GM19455 (cell line): ENCODE data around the gene UBE2E1.
"Not testable (repeated sequence)": the region's sequence is repeated elsewhere in the genome, so short reads cannot be mapped to it uniquely, and the experiment has no call there.

Experiments used
- ATAC-seq: cut with Tn5 transposase; IDR thresholded peaks from one replicate; pipeline ENCODE4 v1.9.1; 2021; ENCODE audit not compliant: unreplicated experiment

Gene UBE2E1

DNA sequence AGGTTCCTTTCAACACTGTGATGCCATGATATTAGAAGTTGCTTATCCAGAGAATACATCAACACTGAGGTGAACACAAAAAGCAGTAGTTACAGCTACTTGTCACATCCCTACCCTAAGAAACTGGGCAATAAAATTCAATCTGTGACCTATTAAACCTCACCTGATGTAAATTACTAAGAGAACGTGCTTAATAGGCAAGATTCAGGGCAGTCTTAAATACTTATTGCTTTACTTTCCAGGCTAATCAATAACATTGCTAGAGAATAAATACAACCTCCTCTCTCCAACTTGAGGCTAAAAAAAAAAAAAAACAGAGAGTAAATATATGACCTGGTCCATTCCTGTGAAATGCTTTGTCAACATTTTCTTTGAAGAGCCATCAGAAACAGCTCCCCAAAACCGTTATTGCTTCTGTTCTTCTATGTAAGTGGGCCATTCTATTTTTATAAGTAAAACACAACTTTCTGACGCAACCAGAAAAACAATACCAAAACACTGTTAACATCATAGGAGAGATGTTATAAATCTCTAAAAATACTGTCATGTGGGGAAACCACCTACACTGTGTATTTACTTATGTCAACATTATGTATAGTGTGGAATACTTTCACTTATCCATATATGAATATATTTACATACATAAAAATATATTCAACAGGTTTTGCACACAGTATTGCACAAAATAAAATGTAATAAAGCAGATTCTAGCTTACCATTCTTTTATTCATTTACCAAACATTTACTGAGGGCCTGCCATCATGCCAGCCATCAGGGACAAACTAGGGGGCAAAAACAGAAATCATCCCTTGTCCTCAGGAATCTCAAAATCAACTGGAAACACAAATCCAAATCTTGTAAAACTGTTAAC lies 108.4 kb downstream of the UBE2E1 start:
- no peak for ATAC-seq

DNA sequence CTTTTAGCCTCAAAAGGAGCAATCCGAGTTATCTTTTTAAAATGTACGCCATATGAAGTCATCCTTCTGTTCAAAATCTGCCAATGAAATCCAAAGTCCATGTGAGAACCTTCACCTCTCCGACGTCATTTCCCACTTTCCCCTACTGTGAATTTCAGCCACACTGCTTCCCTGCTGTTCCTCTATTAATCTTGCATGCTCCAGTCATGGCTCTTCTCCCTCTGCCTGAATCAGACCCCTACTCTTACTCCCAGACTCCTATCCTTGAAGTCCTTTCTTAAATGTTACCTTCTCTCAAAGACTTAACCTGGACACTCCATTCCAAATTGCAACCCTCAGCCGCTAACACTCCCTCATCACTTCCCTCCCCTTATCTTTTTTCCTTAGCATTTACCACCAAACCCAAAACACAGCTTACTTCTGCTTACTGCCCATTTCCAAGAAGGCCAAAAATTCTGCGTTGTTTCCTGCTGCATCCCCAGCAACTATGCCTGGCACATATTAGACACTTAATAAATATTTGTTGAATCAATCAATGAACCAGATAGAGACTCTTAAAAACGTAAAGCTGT lies 109.9 kb downstream of the UBE2E1 start:
- no peak for ATAC-seq

DNA sequence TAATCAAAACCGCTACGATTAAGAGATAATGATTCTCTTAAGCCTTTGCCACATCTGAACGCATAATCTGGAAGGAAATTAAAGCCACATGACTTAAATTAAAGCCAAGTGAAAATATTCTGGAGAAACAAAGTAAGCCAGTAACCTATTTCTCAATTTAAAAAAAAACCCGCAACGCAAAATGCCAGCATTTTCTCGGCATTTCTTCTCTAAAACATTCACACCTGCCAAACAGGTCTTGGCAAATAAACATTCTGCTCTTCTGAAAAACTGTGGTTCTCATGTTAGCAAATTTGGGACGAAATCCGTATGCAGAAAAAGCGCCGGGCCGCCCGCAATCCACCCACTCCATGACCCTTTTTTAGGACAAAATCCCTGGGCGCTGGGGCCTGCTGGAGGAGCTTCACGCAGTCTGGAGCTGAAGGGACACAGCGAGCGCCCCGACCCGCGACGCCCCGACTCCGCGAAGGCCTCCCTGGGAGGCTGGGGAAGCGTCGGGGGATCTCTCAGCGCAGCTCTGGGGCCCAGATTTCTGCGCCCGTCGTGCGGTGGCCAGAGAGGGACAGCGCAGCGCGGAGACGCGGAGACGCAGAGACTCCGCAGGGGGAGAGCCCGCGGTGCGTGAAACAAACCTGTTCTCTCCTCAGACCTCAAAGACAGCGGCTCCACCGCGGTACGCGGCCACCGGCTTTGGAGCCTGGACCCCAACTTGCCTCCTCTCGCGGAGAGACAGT lies 110.6 kb downstream of the UBE2E1 start:
- ATAC-seq, result peak; percentile 54

DNA sequence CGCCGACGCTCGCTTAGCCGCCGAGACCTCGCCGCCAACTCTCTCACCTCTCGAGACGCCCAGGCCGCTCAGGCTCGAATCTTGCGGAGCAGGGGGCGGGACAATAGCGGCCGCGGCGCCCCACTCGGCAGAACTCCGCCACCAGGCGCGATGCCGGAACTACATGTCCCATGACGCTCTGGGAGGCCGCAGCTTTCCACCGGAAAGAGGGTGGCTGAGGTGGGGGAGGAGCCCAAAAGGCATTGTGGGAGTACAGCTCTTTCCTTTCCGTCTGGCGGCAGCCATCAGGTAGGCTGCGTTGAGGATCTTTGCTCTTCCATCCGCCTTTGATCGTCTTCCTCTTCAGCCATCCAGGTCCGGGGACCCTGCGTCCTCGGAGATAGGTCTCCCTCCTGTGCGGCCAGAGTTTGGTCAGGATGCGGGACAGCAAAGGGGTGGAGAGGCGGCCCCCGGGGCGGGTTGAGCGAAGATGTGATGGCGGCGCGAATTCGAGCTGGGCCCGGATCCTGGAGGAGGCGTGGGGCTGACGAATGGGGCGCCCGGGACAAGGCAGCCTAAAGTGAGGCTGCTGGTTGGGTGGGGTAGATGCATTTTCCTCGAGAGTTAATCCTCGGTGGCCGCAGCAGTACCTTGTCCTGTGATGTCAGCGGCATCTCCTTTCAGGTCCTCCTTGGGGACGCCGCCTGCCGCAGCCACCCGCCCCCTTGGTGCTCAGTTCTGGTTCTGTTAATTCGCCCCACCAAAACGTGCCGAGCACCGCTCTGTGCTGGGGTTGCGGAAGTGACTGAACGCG lies 111.3 kb downstream of the UBE2E1 start, which contains the start of the genes NKIRAS1 and RPL15:
Gene NKIRAS1 (minus strand): TSS at position 105 of the 793 bp plus-strand sequence. CDS start 6,086 bp downstream, outside the sequence.
Gene RPL15 (plus strand): TSS at position 247 of the 793 bp plus-strand sequence. CDS start 728 bp downstream, outside the sequence.
- peak; percentile 94 for ATAC-seq

DNA sequence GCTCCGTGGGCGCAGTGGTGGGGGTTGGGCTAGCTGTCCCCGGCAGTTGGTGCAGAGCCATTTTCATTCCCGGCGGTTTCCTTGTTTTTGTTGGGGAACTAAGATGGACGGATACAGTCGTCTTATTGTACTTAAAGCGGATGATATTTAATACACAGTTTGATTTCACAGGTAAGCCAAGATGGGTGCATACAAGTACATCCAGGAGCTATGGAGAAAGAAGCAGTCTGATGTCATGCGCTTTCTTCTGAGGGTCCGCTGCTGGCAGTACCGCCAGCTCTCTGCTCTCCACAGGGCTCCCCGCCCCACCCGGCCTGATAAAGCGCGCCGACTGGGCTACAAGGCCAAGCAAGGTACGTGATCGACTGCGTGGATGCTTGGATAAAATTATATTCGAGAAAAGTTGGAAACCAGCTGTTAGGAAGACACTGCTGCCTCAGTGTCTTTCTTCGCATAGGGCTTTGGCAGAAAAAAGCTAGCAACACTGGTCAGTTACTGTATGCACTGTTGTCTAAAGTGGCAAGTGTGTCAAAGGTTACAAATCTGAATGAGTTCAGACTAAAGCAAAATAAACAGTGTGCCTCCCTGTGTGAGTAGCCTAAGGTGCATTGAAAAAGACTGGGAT lies 112.0 kb downstream of the UBE2E1 start:
- ATAC-seq, result not testable (repeated sequence)

DNA sequence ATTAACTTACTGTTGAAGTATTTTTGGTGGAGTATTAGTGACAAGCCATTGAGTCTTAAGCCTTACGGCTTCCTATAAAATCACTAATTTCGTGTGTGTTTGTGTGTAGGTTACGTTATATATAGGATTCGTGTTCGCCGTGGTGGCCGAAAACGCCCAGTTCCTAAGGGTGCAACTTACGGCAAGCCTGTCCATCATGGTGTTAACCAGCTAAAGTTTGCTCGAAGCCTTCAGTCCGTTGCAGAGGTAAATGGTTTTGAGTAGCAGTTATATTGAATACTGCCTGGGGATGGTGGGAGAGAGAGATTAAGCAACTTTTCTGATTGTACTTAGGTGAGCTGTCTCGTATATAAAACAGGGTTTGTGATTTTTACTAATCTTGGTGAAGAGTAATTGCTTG lies 112.6 kb downstream of the UBE2E1 start:
- not testable (repeated sequence) for ATAC-seq

DNA sequence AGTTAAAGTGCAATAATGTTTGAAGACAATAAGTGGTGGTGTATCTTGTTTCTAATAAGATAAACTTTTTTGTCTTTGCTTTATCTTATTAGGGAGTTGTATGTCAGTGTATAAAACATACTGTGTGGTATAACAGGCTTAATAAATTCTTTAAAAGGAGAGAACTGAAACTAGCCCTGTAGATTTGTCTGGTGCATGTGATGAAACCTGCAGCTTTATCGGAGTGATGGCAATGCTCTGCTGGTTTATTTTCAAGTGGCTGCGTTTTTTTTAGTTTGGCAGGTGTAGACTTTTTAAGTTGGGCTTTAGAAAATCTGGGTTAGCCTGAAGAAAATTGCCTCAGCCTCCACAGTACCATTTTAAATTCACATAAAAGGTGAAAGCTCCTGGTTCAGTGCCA lies 113.9 kb downstream of the UBE2E1 start:
- no peak for ATAC-seq

DNA sequence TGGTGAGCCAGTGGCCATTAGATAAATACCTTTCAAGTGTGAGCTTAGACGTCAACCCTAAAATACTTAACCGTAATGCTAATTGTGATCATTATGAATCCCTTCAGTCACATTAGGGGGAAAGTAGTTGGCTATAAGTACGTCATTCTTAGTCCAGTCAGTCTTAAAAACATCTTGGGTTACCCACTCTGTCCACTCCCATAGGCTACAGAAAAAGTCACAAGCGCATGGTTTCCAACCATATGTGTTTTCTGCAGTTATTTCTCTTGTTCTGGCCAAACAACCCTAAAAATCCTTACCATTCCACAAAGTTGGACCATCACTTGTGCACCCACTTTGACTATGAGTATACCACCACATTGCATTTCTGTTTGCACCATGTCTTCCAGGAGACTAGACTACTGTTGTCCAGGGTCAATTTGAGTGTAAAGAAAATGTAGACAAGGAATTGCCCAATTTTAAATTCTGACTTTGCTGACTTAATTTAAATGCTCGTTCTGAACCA lies 114.4 kb downstream of the UBE2E1 start:
- ATAC-seq, result no peak

DNA sequence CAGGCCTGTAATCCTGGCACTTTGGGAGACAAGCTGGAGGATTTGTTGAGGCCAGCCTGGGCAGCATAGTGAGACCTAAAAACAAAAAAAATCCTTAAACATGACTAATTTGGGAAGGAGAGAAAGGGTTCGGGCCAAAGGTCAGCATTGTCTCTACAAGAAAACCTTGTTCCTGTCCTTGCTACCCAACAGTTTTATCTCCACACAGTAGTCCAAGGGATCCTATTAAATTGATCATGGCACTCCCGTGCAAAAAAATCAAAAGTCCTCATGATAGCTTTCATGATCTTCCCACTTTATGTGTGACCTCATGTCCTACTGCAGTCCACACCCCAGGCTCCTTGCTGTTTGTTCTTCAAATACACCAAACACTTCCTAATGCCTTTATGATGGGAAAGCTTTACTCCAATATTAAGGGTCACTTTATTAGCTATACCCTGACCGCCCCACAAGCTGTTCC lies 115.3 kb downstream of the UBE2E1 start:
- no peak for ATAC-seq

DNA sequence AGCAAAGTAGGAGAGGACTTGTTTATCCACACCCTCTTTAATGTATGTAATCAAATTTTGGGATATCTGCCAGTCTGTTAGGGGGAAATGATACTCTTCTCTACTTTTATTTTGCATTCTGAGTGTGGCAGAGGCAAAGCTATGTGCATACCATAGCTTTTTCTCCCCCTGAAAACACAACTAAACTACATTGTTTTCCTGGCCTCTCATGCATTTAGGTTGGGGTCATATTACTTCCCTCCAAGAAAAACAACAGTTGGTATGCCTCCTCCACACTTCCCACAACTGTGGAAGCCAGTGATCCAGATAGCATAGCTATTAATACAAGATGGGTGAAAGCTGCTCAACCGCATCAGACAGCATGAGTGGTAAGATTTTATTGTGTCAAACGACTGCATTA lies 118.0 kb downstream of the UBE2E1 start:
- no peak for ATAC-seq

DNA sequence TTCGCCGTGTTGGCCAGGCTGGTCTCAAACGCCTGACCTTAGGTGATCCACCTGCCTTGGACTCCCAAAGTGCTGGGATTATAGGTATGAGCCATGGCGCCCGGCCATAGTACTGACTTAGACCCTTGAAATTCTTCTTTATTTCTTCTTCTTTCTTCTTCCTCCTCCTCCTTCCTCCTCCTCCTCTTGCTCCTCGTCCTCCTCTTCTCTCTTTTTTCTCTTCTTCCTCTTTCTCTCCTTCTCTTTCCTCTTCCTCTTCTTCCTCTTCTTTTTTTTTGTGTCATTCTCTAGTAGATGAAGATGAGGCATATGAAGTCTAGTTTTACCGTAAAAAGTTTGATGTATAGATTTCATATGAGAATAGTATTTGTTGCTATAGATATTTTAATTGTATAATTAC lies 120.5 kb downstream of the UBE2E1 start:
- no peak for ATAC-seq

DNA sequence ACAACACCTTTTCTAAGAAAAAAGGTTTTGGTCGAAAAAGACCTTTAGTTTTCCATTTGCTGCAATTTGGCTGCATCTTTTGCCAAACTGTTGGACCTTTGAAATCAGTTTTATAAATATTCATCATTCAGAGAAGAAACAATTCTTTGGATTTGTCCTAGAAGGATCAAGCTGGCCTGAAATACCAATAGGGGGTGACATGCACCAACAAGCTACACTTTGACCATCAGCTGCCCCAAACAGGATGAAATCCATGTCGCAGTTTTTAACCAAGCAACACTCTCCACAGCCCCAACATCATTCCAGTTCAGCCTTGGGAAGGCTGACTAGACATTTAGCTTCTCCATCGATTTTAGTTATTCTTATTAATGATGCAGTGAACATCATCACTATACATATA lies 121.0 kb downstream of the UBE2E1 start:
- ATAC-seq, result no peak

DNA sequence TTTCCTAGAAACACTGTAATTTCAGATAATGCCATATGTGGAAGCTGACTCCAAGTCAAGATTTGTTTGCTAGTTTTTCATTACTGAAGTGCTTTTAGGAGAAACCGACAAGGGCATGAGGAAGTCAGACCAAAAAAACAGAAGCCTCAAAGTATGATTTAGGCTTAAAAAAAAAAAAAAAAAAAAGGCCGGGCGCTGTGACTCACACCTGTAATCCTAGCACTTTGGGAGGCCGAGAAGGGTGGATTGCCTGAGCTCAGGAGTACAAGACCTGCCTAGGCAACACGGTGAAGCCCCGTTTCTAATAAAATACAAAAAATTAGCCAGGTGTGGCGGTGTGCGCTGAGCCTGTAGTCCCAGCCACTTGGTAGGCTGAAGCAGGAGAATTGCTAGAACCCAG lies 122.8 kb downstream of the UBE2E1 start:
- no peak for ATAC-seq

DNA sequence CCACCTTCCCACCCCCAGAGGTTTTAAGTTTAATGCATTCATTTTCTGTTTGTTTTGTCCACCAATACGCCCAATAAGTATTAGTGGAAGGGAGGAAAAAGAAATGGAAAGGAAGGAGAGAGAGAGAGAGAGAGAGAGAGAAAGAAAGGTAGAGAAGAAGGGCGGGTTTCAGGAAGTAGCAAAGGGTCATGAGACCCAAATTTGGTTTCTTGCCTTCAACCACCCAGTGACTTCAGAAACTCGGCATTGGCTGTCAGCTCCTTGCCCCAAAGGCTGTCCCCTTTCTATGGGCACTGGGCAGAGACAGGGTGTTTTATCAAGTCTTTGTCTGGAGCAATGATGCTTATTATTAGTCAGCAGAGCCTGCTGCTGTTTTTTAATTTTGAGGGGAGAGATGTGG lies 125.8 kb downstream of the UBE2E1 start:
- no peak for ATAC-seq

DNA sequence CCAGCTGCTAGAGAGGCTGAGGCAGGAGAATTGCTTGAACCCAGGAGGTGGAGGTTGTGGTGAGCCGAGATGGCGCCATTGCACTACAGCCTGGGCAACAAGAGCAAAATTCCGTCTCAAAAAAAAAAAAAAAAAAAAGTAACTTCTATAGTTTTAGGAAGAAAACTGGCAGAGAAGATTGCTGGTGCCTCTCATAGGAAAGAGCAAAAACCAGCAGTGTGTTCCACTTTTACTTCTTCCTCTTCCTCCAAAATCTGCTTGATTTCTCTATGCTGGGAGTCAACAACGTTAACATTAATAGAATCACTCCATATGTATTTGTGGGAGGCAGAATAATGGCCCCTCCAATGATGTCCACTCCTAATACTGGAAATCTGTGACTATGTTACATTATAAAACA lies 126.8 kb downstream of the UBE2E1 start:
- ATAC-seq, result no peak

DNA sequence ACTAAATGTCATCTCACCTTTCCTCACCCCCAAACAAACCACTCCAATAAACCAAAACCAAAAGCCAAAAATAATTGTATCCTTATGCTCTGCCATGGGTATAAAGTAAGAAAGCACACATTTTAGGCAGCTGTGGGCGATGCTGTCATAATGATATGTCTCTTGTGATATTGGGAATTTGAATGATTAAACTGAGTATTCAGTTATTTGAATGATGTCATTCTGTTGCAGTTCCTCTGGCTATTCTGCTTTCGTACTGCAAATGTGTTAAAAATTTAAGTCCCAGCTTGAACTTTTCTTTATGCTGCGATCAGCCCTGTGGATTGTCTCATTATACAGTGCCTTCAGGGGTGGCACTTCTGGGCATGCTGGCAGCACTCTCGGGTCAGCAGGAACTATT lies 128.5 kb downstream of the UBE2E1 start:
- ATAC-seq, result no peak

DNA sequence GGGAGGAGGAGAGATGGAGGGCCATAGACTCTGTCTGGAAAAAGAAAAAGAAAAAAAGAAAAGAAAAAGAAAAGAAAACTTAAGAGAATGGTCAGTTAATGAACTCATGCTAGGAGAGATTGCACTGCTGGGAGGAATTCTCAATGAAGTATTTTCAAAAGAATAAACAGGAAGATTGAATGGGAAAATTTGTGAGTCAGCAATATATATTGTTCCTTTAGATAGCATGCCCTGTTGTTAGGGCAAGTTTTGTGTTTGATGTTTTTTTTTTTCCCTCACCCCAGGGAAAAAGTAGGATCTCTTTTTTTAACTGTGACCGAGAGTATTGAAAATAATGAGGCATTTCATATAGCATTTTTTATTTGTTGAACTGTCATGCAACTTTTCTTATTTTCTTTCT lies 131.5 kb downstream of the UBE2E1 start:
- ATAC-seq, result no peak

DNA sequence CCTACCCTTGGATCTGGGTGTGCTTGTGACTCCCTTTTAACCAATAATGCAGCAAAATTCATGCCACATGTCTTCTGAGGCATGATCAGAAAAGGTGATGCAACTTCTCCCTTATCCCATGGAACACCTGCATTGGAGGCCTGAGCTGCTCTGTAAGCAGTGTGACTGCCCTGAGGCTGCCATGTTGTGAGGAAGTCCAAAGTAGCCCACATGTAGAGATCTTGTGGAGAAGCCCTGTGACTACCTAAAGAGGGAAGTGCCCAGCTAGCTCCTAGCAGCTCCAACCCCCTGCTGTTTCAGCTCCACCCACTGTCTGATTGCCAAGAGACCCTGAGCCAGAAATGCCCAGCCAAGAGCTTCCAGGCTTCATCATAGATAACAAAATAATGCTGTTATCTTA lies 132.9 kb downstream of the UBE2E1 start:
- no peak for ATAC-seq

DNA sequence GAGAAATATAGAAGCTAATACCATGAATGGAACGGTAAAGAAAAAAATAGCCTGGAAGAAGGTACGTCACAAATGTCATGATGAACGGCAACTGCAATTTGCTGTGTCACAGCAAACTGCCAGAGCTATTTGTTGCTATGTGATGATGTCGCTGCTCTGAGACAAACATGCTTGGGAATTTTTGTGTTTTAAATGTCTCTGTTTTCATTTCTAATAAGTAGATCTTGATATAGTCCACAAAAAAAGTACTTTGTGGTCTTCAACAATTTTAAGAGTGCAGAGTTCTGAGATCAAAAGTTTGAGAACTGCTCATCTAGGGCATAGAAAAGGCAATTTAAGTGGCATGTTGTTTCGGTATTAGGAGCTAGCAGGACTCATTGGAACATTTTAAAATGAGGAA lies 135.0 kb downstream of the UBE2E1 start:
- ATAC-seq, result no peak
